RWPE1 (cell line): ENCODE measurements around the gene PIK3R1.
"Not testable (repeated sequence)": the region's sequence is repeated elsewhere in the genome, so short reads cannot be mapped to it uniquely, and the experiment has no call there.

ENCODE experiments used
- CTCF ChIA-PET: fragments of 350-600 bp; sonication (Branson Sonifier 250); formaldehyde crosslinking; extraction: SDS; loops from one replicate; lab custom pipeline; 2021; lab: Yijun Ruan, JAX
- POLR2A ChIA-PET: fragments of 400-600 bp; formaldehyde crosslinking; extraction: SDS; loops from one replicate; lab custom pipeline; 2020; ENCODE audit warnings: antibody characterized with exemption; ENCODE audit not compliant: low non-redundant PET; lab: Yijun Ruan, JAX
- DNase-seq: peaks from one replicate; pipeline ENCODE4 v3.0.0; 2012; ENCODE audit warnings: low spot score
- H3K27ac ChIP-seq: fragments of 450-650 bp; 2 replicates; pipeline ENCODE4 v1.5.1; 2017
- CTCF ChIP-seq: fragments of 450-650 bp; conservative IDR thresholded peaks from 2 replicates; pipeline ENCODE4 v1.5.1; 2017; ENCODE audit warnings: low read depth, mild to moderate bottlenecking

PIK3R1 gene

DNA sequence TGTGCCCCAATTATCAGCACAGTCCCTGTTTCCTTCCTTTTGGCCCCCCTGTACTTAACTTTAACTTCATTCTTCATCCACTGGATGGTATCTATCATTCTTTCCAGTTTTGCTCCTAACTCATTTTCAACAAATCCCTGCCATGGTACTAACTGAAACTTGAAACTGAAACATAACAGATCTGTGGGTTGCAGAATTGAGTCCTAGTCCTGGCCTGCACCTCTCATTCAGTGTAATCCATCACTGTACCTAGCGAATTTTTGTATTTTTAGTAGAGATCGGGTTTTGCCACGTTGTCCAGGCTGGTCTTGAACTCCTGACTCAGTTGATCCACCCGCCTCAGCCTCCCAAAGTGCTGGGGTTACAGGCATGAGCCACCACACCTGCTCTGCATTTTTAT lies 15.3 kb upstream of the PIK3R1 start:
- no peak for TF ChIP-seq CTCF
- DNase-seq: no peak
- CTCF ChIA-PET: no interaction called here
- H3K27ac ChIP-seq: no peak overlapping the region
- POLR2A ChIA-PET: no interaction called here

- CTCF ChIA-PET, POLR2A ChIA-PET, DNase-seq, H3K27ac ChIP-seq: not testable (repeated sequence)
Observed at GRCh38 chr5:68210654-68211053, 4.9 kb upstream of the PIK3R1 start.

GRCh38 chr5:68214482-68215207 lies 911 bp upstream of the PIK3R1 start:
- H3K27ac ChIP-seq: peak overlapping the region; percentile 98
- ChIA-PET POLR2A (no interaction called here), CTCF (interaction anchor here (0.9 to 1.6 kb wide), 3 partner anchors 9 to 966 kb away, joined by 3 read pairs; no protein-coding TSS in a partner anchor)
- no peak for TF ChIP-seq CTCF
- DNase-seq: peak; percentile 13

DNA sequence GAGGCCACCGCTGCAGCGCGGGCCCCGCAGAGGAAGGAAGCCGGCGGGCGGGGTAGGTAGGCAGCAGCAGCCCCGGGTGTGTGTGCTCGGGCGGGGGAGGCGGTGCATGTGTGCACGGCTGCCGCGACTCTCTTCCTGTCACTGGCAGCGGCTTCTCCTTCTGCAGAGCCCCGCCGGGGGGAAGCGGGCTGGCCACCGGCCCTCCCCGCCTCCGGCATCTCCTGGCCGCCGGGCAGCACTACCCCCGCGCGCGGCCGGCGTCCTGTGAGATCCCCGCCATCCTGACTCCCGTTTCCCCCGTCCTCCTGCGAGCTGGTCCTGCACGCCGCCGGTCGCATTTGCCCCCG lies 315 bp downstream of the PIK3R1 start:
- peak; percentile 67 for DNase-seq
- POLR2A ChIA-PET: interaction anchor here (0.6 to 0.7 kb wide), 4 partner anchors 87 to 1558 kb away, joined by 3 read pairs; a partner anchor contains a TSS
- CTCF ChIA-PET: interaction anchor here (0.5 to 1.9 kb wide), 8 partner anchors 8 to 1009 kb away, joined by 3 to 8 read pairs (median 4); no protein-coding TSS in a partner anchor
- no peak for TF ChIP-seq CTCF
- H3K27ac ChIP-seq: peak overlapping the region; percentile 98

GRCh38 chr5:68216245-68217046 lies 890 bp downstream of the PIK3R1 start:
- TF ChIP-seq CTCF: no peak
- CTCF ChIA-PET: interaction anchor here (0.5 to 1.9 kb wide), 10 partner anchors 11 to 1006 kb away, joined by 3 to 8 read pairs (median 3); no protein-coding TSS in a partner anchor
- POLR2A ChIA-PET: interaction anchor here (0.6 to 0.8 kb wide), 3 partner anchors 22 to 245 kb away, joined by 3 to 4 read pairs (median 3); no protein-coding TSS in a partner anchor
- DNase-seq: peak; percentile 53
- peak overlapping the region; percentile 98 for H3K27ac ChIP-seq

GRCh38 chr5:68217047-68217355 lies 1.4 kb downstream of the PIK3R1 start:
- peak overlapping the region; percentile 98 for H3K27ac ChIP-seq
- CTCF ChIA-PET: interaction anchor here (0.5 to 1.9 kb wide), 5 partner anchors 25 to 971 kb away, joined by 3 to 8 read pairs (median 3); no protein-coding TSS in a partner anchor

More at GRCh38 chr5:68217047-68217355, 1.4 kb downstream of the PIK3R1 start:
- POLR2A ChIA-PET: interaction anchor here (0.6 to 0.8 kb wide), 2 partner anchors 22 to 246 kb away, joined by 3 to 4 read pairs; no protein-coding TSS in a partner anchor
- no peak for TF ChIP-seq CTCF
- DNase-seq: no peak
